Tibial nerve (tissue), 4 donors: Measurements from ENCODE around the gene GALNT8.

Experiments
- EP300 ChIP-seq, 2 donors: sonication (generic); formaldehyde crosslinking; IDR thresholded peaks; one replicate each; pipeline ENCODE4 v1.6.1; 2017; ENCODE audit warnings: antibody characterized with exemption in 2 of 2, mild to moderate bottlenecking in 1 of 2
- POLR2A ChIP-seq, 2 donors: fragments of 450-650 bp; IDR thresholded peaks; one replicate each; pipeline ENCODE4 v1.6.1; 2017; ENCODE audit warnings: antibody characterized with exemption in 2 of 2, mild to moderate bottlenecking in 2 of 2, moderate library complexity in 2 of 2
- TF ChIP-seq, protein P1 (sequence below), 5 experiments: fragments of 200-600 bp in 3 of 5; fragments of 450-650 bp in 2 of 5; sonication (generic) in 3 of 5; IDR thresholded peaks; one replicate each; pipeline ENCODE4 v1.5.1; 2016 to 2019; ENCODE audit warnings: antibody characterized with exemption in 5 of 5, mild to moderate bottlenecking in 3 of 5, moderate library complexity in 2 of 5

GRCh38 chr12:4720637-4720995 lies 416 bp downstream of the GALNT8 start:
- TF ChIP-seq, protein P1, sequence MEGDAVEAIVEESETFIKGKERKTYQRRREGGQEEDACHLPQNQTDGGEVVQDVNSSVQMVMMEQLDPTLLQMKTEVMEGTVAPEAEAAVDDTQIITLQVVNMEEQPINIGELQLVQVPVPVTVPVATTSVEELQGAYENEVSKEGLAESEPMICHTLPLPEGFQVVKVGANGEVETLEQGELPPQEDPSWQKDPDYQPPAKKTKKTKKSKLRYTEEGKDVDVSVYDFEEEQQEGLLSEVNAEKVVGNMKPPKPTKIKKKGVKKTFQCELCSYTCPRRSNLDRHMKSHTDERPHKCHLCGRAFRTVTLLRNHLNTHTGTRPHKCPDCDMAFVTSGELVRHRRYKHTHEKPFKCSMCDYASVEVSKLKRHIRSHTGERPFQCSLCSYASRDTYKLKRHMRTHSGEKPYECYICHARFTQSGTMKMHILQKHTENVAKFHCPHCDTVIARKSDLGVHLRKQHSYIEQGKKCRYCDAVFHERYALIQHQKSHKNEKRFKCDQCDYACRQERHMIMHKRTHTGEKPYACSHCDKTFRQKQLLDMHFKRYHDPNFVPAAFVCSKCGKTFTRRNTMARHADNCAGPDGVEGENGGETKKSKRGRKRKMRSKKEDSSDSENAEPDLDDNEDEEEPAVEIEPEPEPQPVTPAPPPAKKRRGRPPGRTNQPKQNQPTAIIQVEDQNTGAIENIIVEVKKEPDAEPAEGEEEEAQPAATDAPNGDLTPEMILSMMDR (IDR thresholded peaks at IDR 0.05), result no peak
- no peak for TF ChIP-seq POLR2A (IDR thresholded peaks at IDR 0.05)
- no peak for TF ChIP-seq EP300 (IDR thresholded peaks at IDR 0.05)
